H1 (cell line): ENCODE measurements around the gene MAP4K1. TPM values are rescaled to one million over a fixed set of nuclear protein-coding genes. Genes with fewer than 3 reads are reported as not detected.

Experiments used
- CTCF ChIA-PET: fragments of 300-600 bp; sonication (Branson Sonifier 250); formaldehyde crosslinking; loops from one replicate; lab custom pipeline; 2021; ENCODE audit not compliant: partially characterized antibody; lab: Charles Lee
- POLR2A ChIA-PET: fragments of 300-600 bp; sonication (Branson Sonifier 250); formaldehyde crosslinking; loops from one replicate; lab custom pipeline; 2021; ENCODE audit warnings: inconsistent platforms; ENCODE audit not compliant: partially characterized antibody; lab: Charles Lee
- DNase-seq, 2 experiments: peaks; one replicate each; pipeline versions ENCODE4 v3.0.0 to v3.0.0-alpha.2; 2010 to 2022; ENCODE audit warnings: low spot score in 2 of 2, low read depth in 1 of 2, mixed read lengths in 1 of 2
- FAIRE-seq: peaks from 2 replicates; lab custom pipeline; 2011; peaks lifted over from hg19 to GRCh38; lab: Jason Lieb, UNC
- H2AFZ ChIP-seq: 2 replicates; pipeline ENCODE4 v1.8.1; 2012; ENCODE audit warnings: low read length, inconsistent platforms
- H2AK5ac ChIP-seq: 2 replicates; pipeline ENCODE4 v1.6.1; 2013; ENCODE audit warnings: low read depth, low read length
- H2BK120ac ChIP-seq: replicated peaks from 2 replicates; pipeline ENCODE3; 2013; ENCODE audit warnings: low read depth, low read length, inconsistent platforms
- H2BK12ac ChIP-seq: 2 replicates; pipeline ENCODE4 v1.6.1; 2013; ENCODE audit warnings: low read depth, low read length
- H2BK15ac ChIP-seq: 2 replicates; pipeline ENCODE4 v1.6.1; 2013; ENCODE audit warnings: low read length
- H2BK20ac ChIP-seq: 2 replicates; pipeline ENCODE4 v1.6.1; 2013; ENCODE audit warnings: low read length
- H2BK5ac ChIP-seq: 2 replicates; pipeline ENCODE4 v1.6.1; 2013; ENCODE audit warnings: low read depth, low read length
- H3K14ac ChIP-seq: 2 replicates; pipeline ENCODE4 v1.6.1; 2013; ENCODE audit warnings: inconsistent platforms; ENCODE audit not compliant: insufficient read length
- H3K18ac ChIP-seq: 2 replicates; pipeline ENCODE4 v1.6.1; 2013; ENCODE audit warnings: low read length; ENCODE audit errors: extremely low read depth
- H3K23ac ChIP-seq: 2 replicates; pipeline ENCODE4 v1.6.1; 2013; ENCODE audit warnings: inconsistent platforms; ENCODE audit not compliant: insufficient read length
- H3K23me2 ChIP-seq: 2 replicates; pipeline ENCODE4 v1.6.1; 2013; ENCODE audit warnings: low read depth, low read length
- H3K27ac ChIP-seq: 2 replicates; pipeline ENCODE4 v1.6.1; 2011; ENCODE audit warnings: low read depth, low read length, inconsistent platforms
- H3K27me3 ChIP-seq, 4 experiments: replicated peaks in 1 of 4; 1 replicate in 1 of 4; 2 replicates in 3 of 4; pipeline versions ENCODE4 v1.6.1 to v1.8.1; 2011 to 2013; ENCODE audit warnings: low read length in 3 of 4, mild to moderate bottlenecking in 3 of 4, inconsistent platforms in 2 of 4, mixed read lengths in 2 of 4, moderate library complexity in 1 of 4; ENCODE audit not compliant: control insufficient read depth in 3 of 4, insufficient read depth in 3 of 4; ENCODE audit errors: extremely low read depth in 1 of 4
- H3K36me3 ChIP-seq, 4 experiments: 2 replicates each; pipeline versions ENCODE4 v1.6.1 to v1.8.1; 2011 to 2013; ENCODE audit warnings: mild to moderate bottlenecking in 4 of 4, low read length in 3 of 4, moderate library complexity in 2 of 4, control low read depth in 1 of 4, inconsistent platforms in 1 of 4; ENCODE audit not compliant: insufficient read depth in 4 of 4, control insufficient read depth in 2 of 4
- H3K4ac ChIP-seq: replicated peaks from 2 replicates; pipeline ENCODE3; 2013; ENCODE audit warnings: low read length, low read depth, mixed read lengths, inconsistent platforms; ENCODE audit not compliant: insufficient read length
- H3K4me1 ChIP-seq, 4 experiments: replicated peaks in 1 of 4; 1 replicate in 1 of 4; 2 replicates in 3 of 4; pipeline versions ENCODE4 v1.6.1 to v1.8.1; 2011 to 2013; ENCODE audit warnings: low read length in 3 of 4, inconsistent platforms in 2 of 4, mixed read lengths in 1 of 4; ENCODE audit not compliant: insufficient read depth in 4 of 4, control insufficient read depth in 3 of 4
- H3K4me2 ChIP-seq, 2 experiments: 2 replicates each; pipeline versions ENCODE4 v1.6.1 to v1.8.1; 2011 to 2013; ENCODE audit warnings: low read depth in 2 of 2, low read length in 2 of 2, control low read depth in 1 of 2, inconsistent platforms in 1 of 2, mild to moderate bottlenecking in 1 of 2; ENCODE audit not compliant: insufficient read depth in 1 of 2
- H3K4me3 ChIP-seq, 4 experiments: fragments of 200-600, 300-600 bp in 1 of 4; sonication (generic), shearing (Covaris generic), sonication (Bioruptor Twin) in 1 of 4; 2 replicates each; pipeline versions ENCODE4 v1.5.1 to v1.8.1; 2011 to 2016; ENCODE audit warnings: low read length in 4 of 4, low read depth in 3 of 4, control low read depth in 2 of 4, inconsistent platforms in 2 of 4, mild to moderate bottlenecking in 2 of 4, mixed read lengths in 1 of 4, moderate library complexity in 1 of 4; ENCODE audit not compliant: insufficient read depth in 2 of 4; ENCODE audit errors: extremely low read depth in 1 of 4
- H3K56ac ChIP-seq: replicated peaks from 2 replicates; pipeline ENCODE3; 2013; ENCODE audit warnings: low read depth, mild to moderate bottlenecking, mixed read lengths, low read length, inconsistent platforms; ENCODE audit not compliant: insufficient read length
- H3K79me1 ChIP-seq: 2 replicates; pipeline ENCODE4 v1.6.1; 2013; ENCODE audit warnings: low read depth, low read length, control low read depth
- H3K79me2 ChIP-seq, 2 experiments: 2 replicates each; pipeline versions ENCODE4 v1.6.1 to v1.8.1; 2012 to 2013; ENCODE audit warnings: low read length in 2 of 2, mild to moderate bottlenecking in 2 of 2, inconsistent platforms in 1 of 2; ENCODE audit not compliant: insufficient read depth in 2 of 2, control insufficient read depth in 1 of 2
- H3K9ac ChIP-seq, 4 experiments: replicated peaks in 1 of 4; 1 replicate in 1 of 4; 2 replicates in 3 of 4; pipeline versions ENCODE4 v1.6.1 to v1.8.1; 2011 to 2013; ENCODE audit warnings: low read depth in 3 of 4, low read length in 3 of 4, control low read depth in 2 of 4, mild to moderate bottlenecking in 2 of 4, moderate library complexity in 2 of 4, inconsistent platforms in 1 of 4; ENCODE audit errors: extremely low read depth in 1 of 4
- H3K9me3 ChIP-seq, 2 experiments: 2 replicates each; pipeline versions ENCODE4 v1.6.1 to v1.8.1; 2012 to 2013; ENCODE audit warnings: mild to moderate bottlenecking in 2 of 2, moderate library complexity in 2 of 2, control low read depth in 1 of 2, inconsistent platforms in 1 of 2, low read depth in 1 of 2, low read length in 1 of 2, mixed read lengths in 1 of 2; ENCODE audit not compliant: insufficient read depth in 2 of 2
- H4K20me1 ChIP-seq, 2 experiments: replicated peaks in 1 of 2; 2 replicates each; pipeline versions ENCODE3 to v1.8.1; 2011 to 2013; ENCODE audit warnings: inconsistent platforms in 2 of 2, low read length in 2 of 2, mild to moderate bottlenecking in 1 of 2; ENCODE audit not compliant: insufficient read depth in 2 of 2, control insufficient read depth in 1 of 2
- H4K5ac ChIP-seq: 2 replicates; pipeline ENCODE4 v1.6.1; 2013; ENCODE audit warnings: low read length, low read depth, mixed read lengths, inconsistent platforms; ENCODE audit not compliant: insufficient read length
- H4K8ac ChIP-seq: 2 replicates; pipeline ENCODE4 v1.8.0; 2013; ENCODE audit warnings: mild to moderate bottlenecking, moderate library complexity, low read length, inconsistent platforms; ENCODE audit not compliant: insufficient read depth; ENCODE audit errors: extremely low read depth
- H4K91ac ChIP-seq: replicated peaks from 2 replicates; pipeline ENCODE3; 2013; ENCODE audit warnings: low read length, mixed read lengths, inconsistent platforms; ENCODE audit not compliant: insufficient read length
- CEBPB ChIP-seq: IDR thresholded peaks from 2 replicates; pipeline ENCODE4 v1.6.1; 2012; ENCODE audit warnings: low read depth, low read length
- CREB1 ChIP-seq: IDR thresholded peaks from 2 replicates; pipeline ENCODE4 v1.6.1; 2012; ENCODE audit warnings: inconsistent platforms
- CTBP2 ChIP-seq: IDR thresholded peaks from 2 replicates; pipeline ENCODE4 v1.7.0; 2011; ENCODE audit warnings: borderline replicate concordance, mild to moderate bottlenecking, moderate library complexity, mixed read lengths, low read length; ENCODE audit not compliant: insufficient read depth, insufficient read length
- CTCF ChIP-seq, 3 experiments: IDR thresholded peaks; 1 replicate in 2 of 3; 2 replicates in 1 of 3; pipeline versions ENCODE4 v1.5.1 to v1.6.1; 2011; ENCODE audit warnings: low read length in 3 of 3, mild to moderate bottlenecking in 3 of 3, inconsistent platforms in 2 of 3, low read depth in 1 of 3, moderate library complexity in 1 of 3; ENCODE audit not compliant: insufficient read depth in 1 of 3; ENCODE audit errors: control extremely low read depth in 1 of 3
- EGR1 ChIP-seq: IDR thresholded peaks from 2 replicates; pipeline ENCODE4 v1.6.1; 2011; ENCODE audit warnings: low read depth, low read length, borderline replicate concordance
- GTF2F1 ChIP-seq: IDR thresholded peaks from 2 replicates; pipeline ENCODE4 v1.6.1; 2012; ENCODE audit warnings: low read depth, low read length, improper control_type of control experiment, borderline replicate concordance
- MAFK ChIP-seq: IDR thresholded peaks from 2 replicates; pipeline ENCODE4 v1.6.1; 2012; ENCODE audit warnings: low read depth, mild to moderate bottlenecking, improper control_type of control experiment, low read length
- RXRA ChIP-seq: IDR thresholded peaks from 2 replicates; pipeline ENCODE4 v1.6.1; 2011; ENCODE audit warnings: low read depth, mild to moderate bottlenecking, low read length, moderate library complexity; ENCODE audit not compliant: insufficient read depth
- SIRT6 ChIP-seq: IDR thresholded peaks from one replicate; pipeline ENCODE4 v1.7.1; 2012; ENCODE audit warnings: low read length, inconsistent platforms
- WGBS, 2 experiments: shearing (Covaris generic) in 1 of 2; methylation state at CpG; one replicate each; pipeline versions ENCODE4 v1.1.6 to v1.1.7; 2013 to 2015; ENCODE audit warnings: low lambda C conversion rate in 2 of 2, mixed read lengths in 2 of 2, inconsistent platforms in 1 of 2, low coverage in 1 of 2, missing lambda C conversion rate in 1 of 2; ENCODE audit not compliant: insufficient replicate concordance in 2 of 2, insufficient coverage in 1 of 2, insufficient read length in 1 of 2; ENCODE audit errors: extremely low coverage in 1 of 2, missing lambda C conversion rate in 1 of 2; 5-methylcytosine and 5-hydroxymethylcytosine counted together
- polyA plus RNA-seq, 7 experiments: library from polyadenylated mRNA; depleted of rRNA in 3 of 7; stranded (reverse) in 5 of 7; unstranded in 2 of 7; fragments of >200 nt in 5 of 7; fragments of 200-250 nt in 2 of 7; gene quantifications; 1 replicate in 5 of 7; 2 replicates in 1 of 7; 4 replicates in 1 of 7; pipeline versions ENCODE4 v1.2.1 to v1.2.3, GENCODE V29; 2011 to 2013; ENCODE audit warnings: missing spikeins in 2 of 7, mixed read lengths in 2 of 7
- total RNA-seq: library from RNA; stranded (reverse); fragmentation: NEBNext Ultra II Directional; extraction: Animal tissue kit (Norgen Biotek cat#: 25700); gene quantifications from 2 replicates; pipeline ENCODE4 v1.2.1, GENCODE V29; 2021
- TF ChIP-seq, protein P1 (sequence below): IDR thresholded peaks from 2 replicates; pipeline ENCODE4 v1.6.1; 2011; ENCODE audit warnings: low read length, improper control_type of control experiment

The MAP4K1 gene
- total and polyA plus RNA-seq, 2 of the 8 experiments (the other 6 are each of a cell fraction or from before 2014, with no cell fraction given): 9.0 to 10.4 TPM

DNA sequence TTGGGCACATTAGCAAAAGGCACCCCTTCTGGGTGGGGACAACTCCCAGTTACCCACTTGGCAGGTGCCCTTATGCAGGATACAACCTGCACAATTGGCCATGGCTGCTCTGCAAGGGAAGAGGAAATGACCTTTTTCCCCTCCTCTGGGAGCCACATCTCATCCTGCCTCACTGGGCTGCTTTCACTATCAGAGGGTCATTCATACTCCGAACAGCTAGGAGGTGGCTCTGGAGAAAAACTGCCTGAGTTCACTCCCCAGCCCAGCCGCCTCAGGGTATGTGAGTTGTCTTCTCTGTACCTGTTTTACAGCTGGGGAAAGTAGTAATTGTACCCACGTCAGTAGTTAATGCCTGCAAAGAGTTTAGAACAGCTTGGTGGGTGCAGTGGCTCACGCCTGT, 22.6 kb upstream of the MAP4K1 start:
- Histone ChIP-seq H3K79me1 (no peaks in the 10 kb centered on the region), H3K4me3 (no peak overlapping the region), H2BK12ac (no peak overlapping the region), H3K56ac (no peak overlapping the region), H3K79me2 (no peaks in the 10 kb centered on the region), H2BK20ac (no peak overlapping the region), H2BK120ac (no peak overlapping the region), H3K27me3 (no peaks in the 10 kb centered on the region), H4K5ac (no peak overlapping the region), H3K4me1 (peaks cover 0 to 2% (median 0%) of the 10 kb centered on the region in 4 experiments; a peak in 3 of 7 replicates), H4K20me1 (no peaks in the 10 kb centered on the region), H2BK15ac (no peak overlapping the region), H3K36me3 (peaks cover 0 to 6% (median 3%) of the 10 kb centered on the region in 4 experiments; a peak in 4 of 8 replicates), H3K23ac (no peak overlapping the region), H2BK5ac (no peak overlapping the region), H3K9ac (no peak overlapping the region), H3K23me2 (no peaks in the 10 kb centered on the region), H3K14ac (no peak overlapping the region), H3K4me2 (no peak overlapping the region), H4K8ac (no peak overlapping the region), H3K18ac (no peak overlapping the region), H2AK5ac (no peak overlapping the region), H3K4ac (no peak overlapping the region), H3K27ac (no peak overlapping the region), H2AFZ (no peak overlapping the region), H3K9me3 (no peaks in the 10 kb centered on the region), H4K91ac (no peak overlapping the region)
- DNase-seq: no peak
- POLR2A ChIA-PET: interaction anchor here (1.0 to 17.9 kb wide), 3 partner anchors 8 to 24 kb away, joined by 4 to 374 read pairs (median 37); partner anchors contain the start of gene ACTN4
- FAIRE-seq: no peak
- CTCF ChIA-PET: interaction anchor here (0.6 kb wide), 2 partner anchors 71 to 86 kb away, joined by 3 read pairs; no protein-coding TSS in a partner anchor
- WGBS, 2 experiments: 91% methylated on average over 4 of the region's 4 CpGs; no CpG with 5 or more reads in 1 of the 2 experiments
- TF ChIP-seq RXRA (no peak), CTBP2 (no peak), GTF2F1 (no peak), CTCF (IDR thresholded peaks at IDR 0.05; ENCODE audit: control extremely low read depth in 1 of 3, insufficient read depth in 1 of 3, low read depth in 1 of 3, low read length in 3 of 3) (no peak), SIRT6 (no peak), MAFK (no peak), EGR1 (no peak), CREB1 (no peak), CEBPB (no peak)
- TF ChIP-seq, protein P1, sequence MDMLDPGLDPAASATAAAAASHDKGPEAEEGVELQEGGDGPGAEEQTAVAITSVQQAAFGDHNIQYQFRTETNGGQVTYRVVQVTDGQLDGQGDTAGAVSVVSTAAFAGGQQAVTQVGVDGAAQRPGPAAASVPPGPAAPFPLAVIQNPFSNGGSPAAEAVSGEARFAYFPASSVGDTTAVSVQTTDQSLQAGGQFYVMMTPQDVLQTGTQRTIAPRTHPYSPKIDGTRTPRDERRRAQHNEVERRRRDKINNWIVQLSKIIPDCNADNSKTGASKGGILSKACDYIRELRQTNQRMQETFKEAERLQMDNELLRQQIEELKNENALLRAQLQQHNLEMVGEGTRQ: no peak
